PC-3 (cell line): ENCODE results near the gene KRTCAP2. TPM values are rescaled to one million over a fixed set of nuclear protein-coding genes. Genes with fewer than 3 reads are reported as not detected.

ENCODE experiments used
- ATAC-seq: fragments of 200-7000 bp; cut with Tn5 transposase; 2 replicates; pipeline ENCODE4 v1.9.1; 2020; ENCODE audit warnings: mild to moderate bottlenecking, moderate library complexity
- BruUV-seq: library from RNA; stranded (reverse); fragments of 400-500 nt; replicated peaks from 2 replicates; lab custom pipeline; 2021; lab: Mats Ljungman, UMichigan
- CTCF ChIA-PET: fragments of 300-600 bp; sonication (Branson Sonifier 250); formaldehyde crosslinking; loops from one replicate; lab custom pipeline; 2022; ENCODE audit warnings: antibody characterized with exemption; lab: Charles Lee
- POLR2A ChIA-PET: fragments of 300-600 bp; sonication (Branson Sonifier 250); formaldehyde crosslinking; loops from one replicate; lab custom pipeline; 2022; ENCODE audit warnings: antibody characterized with exemption; ENCODE audit not compliant: unreplicated experiment; lab: Charles Lee
- DNase-seq: peaks from one replicate; pipeline ENCODE4 v3.0.0-alpha.2; 2015
- H2AFZ ChIP-seq: fragments of 300-600 bp; sonication (generic); 2 replicates; pipeline ENCODE4 v1.6.0; 2016; ENCODE audit warnings: antibody characterized with exemption, low read length
- H3F3A ChIP-seq: fragments of 300-600 bp; sonication (generic); one replicate; pipeline ENCODE4 v1.6.0; 2017; ENCODE audit warnings: antibody characterized with exemption, low read length, control low read depth, mild to moderate bottlenecking; ENCODE audit not compliant: unreplicated experiment
- H3K27ac ChIP-seq: fragments of 300-600 bp; sonication (generic); 2 replicates; pipeline ENCODE4 v1.5.1; 2016; ENCODE audit warnings: mild to moderate bottlenecking, low read length
- H3K27me3 ChIP-seq: fragments of 300-600 bp; sonication (generic); 2 replicates; pipeline ENCODE4 v1.6.1; 2016; ENCODE audit warnings: low read length, mixed read lengths
- H3K36me3 ChIP-seq: fragments of 300-600 bp; sonication (generic); 2 replicates; pipeline ENCODE4 v1.6.1; 2016; ENCODE audit warnings: low read depth, mixed run types, low read length, mixed read lengths
- H3K4me1 ChIP-seq: fragments of 300-600 bp; sonication (generic); 2 replicates; pipeline ENCODE4 v1.5.1; 2016; ENCODE audit warnings: low read length; ENCODE audit not compliant: insufficient read depth
- H3K4me2 ChIP-seq: fragments of 300-600 bp; sonication (generic); 2 replicates; pipeline ENCODE4 v1.6.0; 2016; ENCODE audit warnings: low read length
- H3K4me3 ChIP-seq: fragments of 300-600 bp; sonication (generic); 2 replicates; pipeline ENCODE4 v1.5.1; 2016; ENCODE audit warnings: mild to moderate bottlenecking, low read length, mixed read lengths
- H3K79me2 ChIP-seq: fragments of 300-600 bp; sonication (generic); 2 replicates; pipeline ENCODE4 v1.6.1; 2017; ENCODE audit warnings: low read length, mixed read lengths
- H3K9ac ChIP-seq: fragments of 300-600 bp; sonication (generic); 2 replicates; pipeline ENCODE4 v1.6.0; 2016; ENCODE audit warnings: mild to moderate bottlenecking, low read length
- H3K9me2 ChIP-seq: fragments of 300-600 bp; sonication (generic); replicated peaks from 2 replicates; pipeline ENCODE4 v1.6.1; 2016; ENCODE audit warnings: mixed run types, low read length, mixed read lengths
- H3K9me3 ChIP-seq: fragments of 300-600 bp; sonication (generic); 2 replicates; pipeline ENCODE4 v1.6.1; 2016; ENCODE audit warnings: low read length, mixed read lengths
- H4K20me1 ChIP-seq: fragments of 300-600 bp; sonication (generic); 2 replicates; pipeline ENCODE4 v1.6.1; 2016; ENCODE audit warnings: low read length, mixed read lengths
- EZH2 ChIP-seq: fragments of 300-600 bp; sonication (generic); IDR thresholded peaks from one replicate; pipeline ENCODE4 v1.6.1; 2017; ENCODE audit warnings: antibody characterized with exemption, mild to moderate bottlenecking, low read length; ENCODE audit not compliant: unreplicated experiment
- EZH2phosphoT487 ChIP-seq: fragments of 300-600 bp; sonication (generic); IDR thresholded peaks from 2 replicates; pipeline ENCODE4 v1.6.1; 2018; ENCODE audit warnings: mild to moderate bottlenecking, antibody characterized with exemption, low read length, borderline replicate concordance
- intact Hi-C: fragments of 100-400 bp; cut with micrococcal nuclease; formaldehyde crosslinking; loops from 2 replicates; pipeline ENCODE4 v1.9.0; 2023
- total RNA-seq: library from RNA; depleted of rRNA; stranded (reverse); fragments of >200 nt; gene quantifications from 2 replicates; pipeline ENCODE4 v1.2.3, GENCODE V29; 2014
- TF ChIP-seq, protein P1 (sequence below): fragments of 300-600 bp; sonication (generic); conservative IDR thresholded peaks from 2 replicates; pipeline ENCODE4 v1.5.1; 2017; ENCODE audit warnings: antibody characterized with exemption, low read depth, mild to moderate bottlenecking, low read length

Gene KRTCAP2
- total RNA-seq, 1 experiment from 2014 or later: 241 TPM

DNA sequence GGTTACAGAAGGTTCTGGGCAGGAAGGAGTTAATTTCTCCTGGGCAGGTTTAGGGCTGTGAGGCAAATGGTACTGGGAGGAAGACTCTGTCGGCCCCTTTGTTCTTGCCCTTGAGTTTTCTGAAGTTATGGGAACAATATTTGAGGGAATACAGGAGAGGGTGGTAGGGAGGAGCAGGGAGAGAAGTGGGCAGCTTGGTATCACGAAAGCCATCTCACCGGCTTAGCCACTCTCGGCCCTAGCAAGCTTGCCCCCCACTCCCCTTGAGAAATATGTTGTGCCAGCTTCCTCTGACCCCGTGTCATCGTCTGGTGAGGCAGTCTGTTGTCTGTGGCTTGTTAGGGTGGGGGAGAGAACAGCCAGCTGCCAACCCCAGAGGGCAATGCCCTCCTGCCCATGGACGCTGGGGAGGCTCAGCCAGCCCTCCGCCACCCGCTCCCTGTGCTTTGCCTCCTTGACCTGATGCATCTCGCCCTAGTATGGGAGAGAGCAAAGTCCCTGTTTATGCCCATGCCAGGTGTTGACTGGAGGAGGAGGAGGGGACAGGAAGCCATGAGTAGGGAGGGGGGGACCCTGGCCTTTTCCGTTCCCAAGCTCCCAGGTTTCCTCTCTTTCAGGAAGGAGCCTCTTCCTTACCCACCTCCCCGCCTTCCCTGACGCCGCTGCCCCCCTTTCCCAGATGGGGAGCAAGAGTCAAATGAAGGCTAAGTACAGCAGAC is 44.2 kb downstream of the KRTCAP2 start:
- H3K36me3 ChIP-seq: peaks cover 19% of the 10 kb centered on the region
- H3K4me1 ChIP-seq: peaks cover 71% of the 10 kb centered on the region
- peak overlapping the region; percentile 97 for H3K4me2 ChIP-seq
- no peaks in the 10 kb centered on the region for H3K9me2 ChIP-seq
- H3K9me3 ChIP-seq: no peaks in the 10 kb centered on the region
- peak overlapping the region; percentile 99 for H3K27ac ChIP-seq
- POLR2A ChIA-PET: interaction anchor here (0.5 kb wide), 1 partner anchor 803 kb away, joined by 3 read pairs; no protein-coding TSS in a partner anchor
- TF ChIP-seq EZH2 (no peak), EZH2phosphoT487 (no peak)
- TF ChIP-seq, protein P1, sequence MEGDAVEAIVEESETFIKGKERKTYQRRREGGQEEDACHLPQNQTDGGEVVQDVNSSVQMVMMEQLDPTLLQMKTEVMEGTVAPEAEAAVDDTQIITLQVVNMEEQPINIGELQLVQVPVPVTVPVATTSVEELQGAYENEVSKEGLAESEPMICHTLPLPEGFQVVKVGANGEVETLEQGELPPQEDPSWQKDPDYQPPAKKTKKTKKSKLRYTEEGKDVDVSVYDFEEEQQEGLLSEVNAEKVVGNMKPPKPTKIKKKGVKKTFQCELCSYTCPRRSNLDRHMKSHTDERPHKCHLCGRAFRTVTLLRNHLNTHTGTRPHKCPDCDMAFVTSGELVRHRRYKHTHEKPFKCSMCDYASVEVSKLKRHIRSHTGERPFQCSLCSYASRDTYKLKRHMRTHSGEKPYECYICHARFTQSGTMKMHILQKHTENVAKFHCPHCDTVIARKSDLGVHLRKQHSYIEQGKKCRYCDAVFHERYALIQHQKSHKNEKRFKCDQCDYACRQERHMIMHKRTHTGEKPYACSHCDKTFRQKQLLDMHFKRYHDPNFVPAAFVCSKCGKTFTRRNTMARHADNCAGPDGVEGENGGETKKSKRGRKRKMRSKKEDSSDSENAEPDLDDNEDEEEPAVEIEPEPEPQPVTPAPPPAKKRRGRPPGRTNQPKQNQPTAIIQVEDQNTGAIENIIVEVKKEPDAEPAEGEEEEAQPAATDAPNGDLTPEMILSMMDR: no peak
- no peaks in the 10 kb centered on the region for H3K27me3 ChIP-seq
- H3K9ac ChIP-seq: peak overlapping the region; percentile 95
- peak overlapping the region; percentile 26; the same call in 1 of the 2 replicates for H2AFZ ChIP-seq
- ATAC-seq: peak; percentile 18
- intact Hi-C loops: no loop called here
- peak overlapping the region; percentile 85 for H3K4me3 ChIP-seq
- peak; percentile 61 for DNase-seq
- CTCF ChIA-PET: interaction anchor here (0.5 to 2.8 kb wide), 5 partner anchors 37 to 135 kb away, joined by 3 to 14 read pairs (median 5); partner anchors contain the start of gene ZBTB7B
- peaks cover 35% of the 10 kb centered on the region for H3K79me2 ChIP-seq
- H4K20me1 ChIP-seq: 0 out of 2 replicates have a peak, but pooled peaks cover 6% of the 10 kb centered on the region
- H3F3A ChIP-seq: no peaks in the 10 kb centered on the region
- TSS peak; percentile 52 for BruUV-seq

DNA sequence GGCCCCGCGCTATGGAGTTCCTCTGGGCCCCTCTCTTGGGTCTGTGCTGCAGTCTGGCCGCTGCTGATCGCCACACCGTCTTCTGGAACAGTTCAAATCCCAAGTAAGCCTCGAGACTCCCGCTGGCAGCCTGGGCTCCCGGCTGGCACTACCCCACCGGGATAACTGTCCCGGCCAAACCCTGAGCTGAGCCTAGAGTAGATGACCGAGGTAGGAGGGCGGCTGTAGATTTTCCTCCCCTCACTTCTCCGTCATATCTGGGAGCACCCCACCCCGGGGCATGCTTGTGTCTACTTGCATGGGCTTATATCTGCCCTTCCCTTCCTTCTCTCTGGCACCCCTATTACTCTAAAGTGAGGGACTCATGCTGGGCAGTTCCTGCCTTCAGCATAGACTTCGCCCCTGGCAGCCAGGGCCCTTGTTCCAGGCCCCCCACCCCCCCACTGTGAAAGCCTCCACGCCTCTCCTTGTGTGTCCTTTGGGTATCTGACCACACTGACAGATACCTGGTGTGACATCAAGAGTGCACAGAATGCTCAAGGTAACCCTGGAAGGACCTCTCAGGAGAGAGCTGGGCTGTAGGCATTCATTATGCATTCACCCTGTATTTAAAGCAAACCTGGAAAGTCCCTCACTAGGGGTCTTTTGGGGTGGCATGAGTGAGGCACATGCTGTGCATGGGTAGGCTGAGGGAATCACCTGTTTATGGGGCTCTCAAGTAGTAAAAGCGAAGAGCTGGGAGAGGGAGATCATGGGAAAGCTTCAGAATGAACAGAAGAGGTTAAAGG is 44.9 kb downstream of the KRTCAP2 start:
- DNase-seq (peak; percentile 12), ATAC-seq (no peak; the same call in 1 of the 2 replicates)
- no peaks in the 10 kb centered on the region for H3F3A ChIP-seq
- TF ChIP-seq EZH2: no peak
- TF ChIP-seq, protein P1: no peak
- TF ChIP-seq EZH2phosphoT487: no peak
- H3K9me3 ChIP-seq: no peaks in the 10 kb centered on the region
- ChIA-PET POLR2A (no interaction called here), CTCF (interaction anchor here (0.7 to 2.8 kb wide), 3 partner anchors 36 to 43 kb away, joined by 3 to 14 read pairs (median 5); no protein-coding TSS in a partner anchor)
- BruUV-seq: TSS peak; percentile 70
- 0 out of 2 replicates have a peak, but pooled peaks cover 6% of the 10 kb centered on the region for H4K20me1 ChIP-seq
- H3K27me3 ChIP-seq: no peaks in the 10 kb centered on the region
- H3K79me2 ChIP-seq: peaks cover 35% of the 10 kb centered on the region
- peak overlapping the region; percentile 97 for H3K4me2 ChIP-seq
- peak overlapping the region; percentile 95 for H3K9ac ChIP-seq
- peaks cover 68% of the 10 kb centered on the region for H3K4me1 ChIP-seq
- intact Hi-C loops: loop anchor here (1.0 kb wide), 1 partner anchor 7 kb away; the partner anchor contains the start of gene SLC50A1
- peak overlapping the region; percentile 99 for H3K27ac ChIP-seq
- H3K9me2 ChIP-seq: no peaks in the 10 kb centered on the region
- no peak overlapping the region for H2AFZ ChIP-seq
- H3K4me3 ChIP-seq: peak overlapping the region; percentile 85
- peaks cover 12% of the 10 kb centered on the region for H3K36me3 ChIP-seq
